Chondrocyte (in vitro differentiated cells): ENCODE results near the gene FSD2. TPM values are rescaled to one million over a fixed set of nuclear protein-coding genes. Genes with fewer than 3 reads are reported as not detected.
"Not testable (repeated sequence)": the region's sequence is repeated elsewhere in the genome, so short reads cannot be mapped to it uniquely, and the experiment has no call there.

ENCODE experiments used
- DNase-seq: peaks from one replicate; pipeline ENCODE4 v3.0.0; 2021; ENCODE audit warnings: mixed read lengths, low spot score
- H3K27ac Mint-ChIP-seq: one replicate; pipeline ENCODE4 v1.8.0; 2021; ENCODE audit warnings: mild to moderate bottlenecking, moderate library complexity, mixed read lengths; ENCODE audit not compliant: unreplicated experiment
- H3K27me3 Mint-ChIP-seq: 2 replicates; pipeline ENCODE4 v1.8.0; 2021; ENCODE audit warnings: low read depth, mixed read lengths
- H3K36me3 Mint-ChIP-seq: 2 replicates; pipeline ENCODE4 v1.8.0; 2021; ENCODE audit warnings: low read depth, mixed read lengths
- H3K4me1 Mint-ChIP-seq: 2 replicates; pipeline ENCODE4 v1.8.0; 2021; ENCODE audit warnings: low read depth, mild to moderate bottlenecking, mixed read lengths
- H3K4me3 Mint-ChIP-seq: one replicate; pipeline ENCODE4 v1.8.0; 2021; ENCODE audit warnings: mild to moderate bottlenecking, moderate library complexity, mixed read lengths; ENCODE audit not compliant: unreplicated experiment
- H3K9me3 Mint-ChIP-seq: 2 replicates; pipeline ENCODE4 v1.8.0; 2021; ENCODE audit warnings: low read depth, mixed read lengths
- CTCF ChIP-seq: fragments of 200-600 bp; sonication (generic); IDR thresholded peaks from 2 replicates; pipeline ENCODE4 v1.5.0; 2021; ENCODE audit warnings: antibody characterized with exemption, mild to moderate bottlenecking, moderate library complexity
- total RNA-seq: library from RNA; stranded (reverse); gene quantifications from 3 replicates; pipeline ENCODE4 v1.2.1, GENCODE V29; 2021

FSD2 gene
- total RNA-seq, 1 donor from 2014 or later, result not detected

GRCh38 chr15:82771789-82772607, 33.9 kb downstream of the FSD2 start:
- Mint-ChIP-seq H3K4me1 (peaks cover 3% of the 10 kb centered on the region), H3K27me3 (no peaks in the 10 kb centered on the region), H3K9me3 (peaks cover 8% of the 10 kb centered on the region), H3K4me3 (no peak overlapping the region), H3K36me3 (peaks cover 3% of the 10 kb centered on the region), H3K27ac (no peak overlapping the region)
- DNase-seq, result no peak
- TF ChIP-seq CTCF, result no peak

GRCh38 chr15:82768414-82769054, 37.3 kb downstream of the FSD2 start:
- DNase-seq, result no peak
- Mint-ChIP-seq H3K9me3 (no peaks in the 10 kb centered on the region), H3K36me3 (peaks cover 6% of the 10 kb centered on the region), H3K4me1 (peaks cover 3% of the 10 kb centered on the region), H3K27me3 (no peaks in the 10 kb centered on the region), H3K27ac (no peak overlapping the region), H3K4me3 (no peak overlapping the region)
- TF ChIP-seq CTCF, result no peak

DNA sequence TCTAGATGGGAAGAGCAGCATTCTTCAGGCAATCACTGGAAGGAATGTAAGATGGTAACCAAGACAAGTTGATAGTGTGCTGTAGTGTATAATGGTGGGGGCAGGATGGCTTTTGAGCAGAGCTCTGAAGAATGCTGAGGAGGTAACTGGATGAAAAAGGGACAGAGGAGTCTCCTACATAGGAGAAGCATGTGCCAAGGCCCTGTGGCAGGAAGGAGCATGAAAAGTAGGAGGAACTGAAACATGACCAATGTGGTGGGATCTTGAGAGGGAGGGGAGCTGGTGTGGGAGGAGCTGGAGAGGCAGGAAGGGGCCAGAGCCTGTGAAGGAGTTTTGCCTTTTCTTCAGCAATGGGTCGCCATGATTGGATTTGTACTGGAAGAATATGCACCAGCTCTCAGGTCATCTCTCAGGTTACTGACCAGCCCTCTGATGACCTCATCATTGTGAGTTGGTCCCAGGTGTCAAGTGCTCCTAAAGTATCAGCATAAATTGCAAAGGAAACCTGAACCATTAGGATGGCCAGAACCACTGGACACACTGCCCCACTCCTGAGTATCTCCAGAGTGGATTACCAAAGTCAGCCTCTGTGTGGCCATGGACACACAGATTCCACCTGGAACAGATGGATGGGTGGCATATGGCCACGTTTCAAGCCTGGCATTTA, 38.6 kb downstream of the FSD2 start:
- no peaks in the 10 kb centered on the region for H3K27me3 Mint-ChIP-seq
- no peak for DNase-seq
- H3K9me3 Mint-ChIP-seq, result no peaks in the 10 kb centered on the region
- H3K36me3 Mint-ChIP-seq, result peaks cover 6% of the 10 kb centered on the region
- H3K27ac Mint-ChIP-seq, result no peak overlapping the region
- TF ChIP-seq CTCF, result no peak
- peaks cover 3% of the 10 kb centered on the region for H3K4me1 Mint-ChIP-seq
- no peak overlapping the region for H3K4me3 Mint-ChIP-seq

- H3K27me3 Mint-ChIP-seq, H3K4me1 Mint-ChIP-seq, DNase-seq, H3K27ac Mint-ChIP-seq, H3K9me3 Mint-ChIP-seq, H3K4me3 Mint-ChIP-seq, H3K36me3 Mint-ChIP-seq: not testable (repeated sequence)
Measured at GRCh38 chr15:82766201-82766600, 39.7 kb downstream of the FSD2 start.

- Mint-ChIP-seq H3K4me3 (no peak overlapping the region), H3K27me3 (no peaks in the 10 kb centered on the region), H3K27ac (no peak overlapping the region), H3K36me3 (peaks cover 9% of the 10 kb centered on the region), H3K9me3 (no peaks in the 10 kb centered on the region), H3K4me1 (peaks cover 3% of the 10 kb centered on the region)
- DNase-seq, result no peak
- TF ChIP-seq CTCF, result no peak
Measured at GRCh38 chr15:82764740-82765139, 41.1 kb downstream of the FSD2 start.
